Thyroid gland (tissue), 4 donors: ENCODE data around the gene STOM.

Source experiments
- POLR2A ChIP-seq, 2 donors: fragments of 450-650 bp; IDR thresholded peaks; one replicate each; pipeline ENCODE4 v1.6.1; 2017; ENCODE audit warnings: antibody characterized with exemption in 2 of 2, mild to moderate bottlenecking in 2 of 2, moderate library complexity in 1 of 2
- TF ChIP-seq, protein P1 (sequence below), 6 experiments: fragments of 200-600 bp in 3 of 6; fragments of 450-650 bp in 3 of 6; sonication (generic) in 3 of 6; IDR thresholded peaks; one replicate each; pipeline ENCODE4 v1.5.1; 2016 to 2019; ENCODE audit warnings: antibody characterized with exemption in 6 of 6, mild to moderate bottlenecking in 2 of 6, inconsistent platforms in 1 of 6, moderate library complexity in 1 of 6

DNA sequence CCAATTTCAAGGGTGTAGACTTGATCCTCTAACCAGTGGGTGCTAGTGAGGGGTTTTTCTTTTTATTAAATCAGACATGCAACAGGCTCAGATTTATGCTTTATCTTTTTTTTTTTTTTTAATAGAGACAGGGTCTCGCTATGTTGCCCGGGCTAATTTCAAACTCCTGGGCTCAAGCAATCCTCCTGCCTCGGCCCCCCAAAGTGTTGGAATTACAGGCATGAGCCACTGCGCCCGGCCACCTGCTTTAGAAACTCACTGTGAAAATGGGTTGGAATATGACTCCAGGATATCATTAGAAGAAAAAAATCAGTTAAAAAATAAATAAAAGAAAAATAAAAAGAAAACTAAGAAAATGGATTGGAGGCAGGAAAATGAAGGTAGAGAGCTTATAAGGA is 50.7 kb downstream of the STOM start:
- TF ChIP-seq, protein P1, sequence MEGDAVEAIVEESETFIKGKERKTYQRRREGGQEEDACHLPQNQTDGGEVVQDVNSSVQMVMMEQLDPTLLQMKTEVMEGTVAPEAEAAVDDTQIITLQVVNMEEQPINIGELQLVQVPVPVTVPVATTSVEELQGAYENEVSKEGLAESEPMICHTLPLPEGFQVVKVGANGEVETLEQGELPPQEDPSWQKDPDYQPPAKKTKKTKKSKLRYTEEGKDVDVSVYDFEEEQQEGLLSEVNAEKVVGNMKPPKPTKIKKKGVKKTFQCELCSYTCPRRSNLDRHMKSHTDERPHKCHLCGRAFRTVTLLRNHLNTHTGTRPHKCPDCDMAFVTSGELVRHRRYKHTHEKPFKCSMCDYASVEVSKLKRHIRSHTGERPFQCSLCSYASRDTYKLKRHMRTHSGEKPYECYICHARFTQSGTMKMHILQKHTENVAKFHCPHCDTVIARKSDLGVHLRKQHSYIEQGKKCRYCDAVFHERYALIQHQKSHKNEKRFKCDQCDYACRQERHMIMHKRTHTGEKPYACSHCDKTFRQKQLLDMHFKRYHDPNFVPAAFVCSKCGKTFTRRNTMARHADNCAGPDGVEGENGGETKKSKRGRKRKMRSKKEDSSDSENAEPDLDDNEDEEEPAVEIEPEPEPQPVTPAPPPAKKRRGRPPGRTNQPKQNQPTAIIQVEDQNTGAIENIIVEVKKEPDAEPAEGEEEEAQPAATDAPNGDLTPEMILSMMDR (IDR thresholded peaks at IDR 0.05) = no peak
- TF ChIP-seq POLR2A (IDR thresholded peaks at IDR 0.05) = no peak
